Panc1 (cell line): ENCODE results near the gene ILK.

Experiments
- CTCF ChIP-seq: fragments of 450-650 bp; IDR thresholded peaks from 2 replicates; pipeline ENCODE4 v1.5.1; 2017; ENCODE audit warnings: mild to moderate bottlenecking
- SIN3A ChIP-seq: IDR thresholded peaks from 2 replicates; pipeline ENCODE4 v1.6.1; 2012; ENCODE audit warnings: low read depth, mild to moderate bottlenecking, low read length, moderate library complexity, borderline replicate concordance; ENCODE audit not compliant: insufficient read depth

- TF ChIP-seq CTCF (no peak), SIN3A (no peak)
Measured at GRCh38 chr11:6657346-6657745, 53.8 kb downstream of the ILK start.
